ENCODE data around the gene MIOS.

The MIOS gene

DNA sequence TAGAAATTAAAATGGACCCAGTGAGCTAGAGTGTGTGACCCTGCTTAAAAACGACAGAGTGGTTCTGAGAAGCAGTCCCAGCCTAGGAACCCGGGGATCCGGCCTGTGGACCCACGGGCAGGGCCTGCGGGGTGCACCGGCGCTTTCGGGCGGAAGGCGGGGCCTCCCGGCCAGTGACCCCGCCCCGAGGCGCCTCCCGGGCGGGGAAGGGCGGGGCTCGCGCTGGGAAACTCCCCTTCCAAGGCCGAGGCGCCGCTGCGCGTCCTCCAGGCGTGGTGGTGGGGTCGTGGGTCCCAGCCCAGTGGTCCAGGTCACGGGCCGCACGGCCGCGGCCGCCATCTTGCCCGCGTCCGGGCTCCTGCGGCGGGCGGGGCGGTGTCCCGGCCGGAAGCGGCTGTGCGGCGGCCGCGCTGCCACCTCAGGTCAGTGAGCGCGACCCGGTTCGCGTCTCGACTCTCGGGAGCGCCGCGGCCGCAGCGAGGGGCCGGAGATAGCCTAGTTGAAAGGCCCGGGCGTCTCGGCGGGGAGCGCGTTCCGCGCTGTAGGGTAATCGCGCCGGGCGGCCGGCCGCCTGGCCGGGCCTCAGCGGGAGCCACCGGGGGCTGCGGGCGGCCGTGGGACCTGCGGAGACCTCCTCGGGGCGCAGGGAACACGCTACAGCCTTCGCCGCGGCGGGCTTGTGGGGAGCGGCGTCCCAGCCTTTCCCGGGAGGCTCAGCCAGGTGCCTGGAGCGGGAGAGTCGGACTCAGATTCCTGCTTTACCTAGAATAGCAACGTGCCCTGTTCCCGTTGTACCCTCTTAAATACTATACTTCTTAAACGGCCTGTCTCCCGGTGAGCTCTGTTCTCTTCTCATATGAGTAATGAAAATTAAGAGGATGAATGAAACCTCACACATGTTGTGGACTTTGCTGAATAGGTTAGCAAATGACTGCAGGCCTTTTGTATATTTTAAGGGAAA is at the start of gene MIOS:
Gene MIOS (plus strand): TSS at position 234 of the 961 bp plus-strand sequence. CDS start 5,592 bp downstream, outside the sequence.
- DNase-seq, result peak; percentile 57 to 59

DNA sequence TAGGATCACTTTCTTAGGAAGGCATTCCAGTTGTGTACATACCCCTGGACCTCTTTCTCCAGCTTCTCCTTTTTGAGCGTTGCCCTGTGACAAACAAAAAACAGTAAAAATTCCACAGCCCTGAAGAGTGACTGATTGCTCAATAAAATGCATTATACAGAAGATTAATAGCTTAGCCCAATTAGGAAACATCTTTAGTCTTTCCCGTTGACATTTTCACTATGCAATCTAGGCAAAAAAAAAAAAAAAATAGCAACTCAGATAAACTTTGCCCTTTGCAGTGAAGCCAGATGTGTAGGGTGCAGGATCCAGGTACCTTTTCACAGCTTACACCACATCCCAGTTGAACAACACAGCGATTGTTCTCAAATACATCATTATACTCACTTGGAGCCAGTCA is 48.9 kb upstream of the MIOS start:
- no peak for DNase-seq

- no peak for DNase-seq
These were observed 47.6 kb upstream of the MIOS start for GRCh38 chr7:7519056-7519455.

DNA sequence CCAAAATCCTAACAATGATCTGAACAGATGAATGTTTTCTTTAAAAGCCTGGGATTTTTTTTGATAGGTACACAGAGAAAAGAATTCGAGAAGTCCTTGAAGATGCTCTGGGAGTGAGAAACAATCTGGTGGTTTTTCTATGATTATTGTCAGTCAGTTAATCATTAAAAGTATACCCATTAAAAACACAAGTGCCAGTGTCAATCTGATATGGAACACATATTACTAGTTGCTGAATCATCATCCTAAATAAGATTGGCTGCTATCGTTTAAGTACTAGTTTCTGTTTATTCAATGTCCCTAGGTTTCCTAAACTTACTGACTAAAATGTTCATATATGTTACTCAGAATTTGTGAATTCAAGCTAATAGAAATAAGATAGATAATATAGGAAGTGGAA is 47.2 kb upstream of the MIOS start:
- DNase-seq, result no peak

- DNase-seq, result no peak
These were observed 45.4 kb upstream of the MIOS start for GRCh38 chr7:7521259-7521658.

GRCh38 chr7:7522421-7522820 is 44.3 kb upstream of the MIOS start:
- DNase-seq, result no peak

DNA sequence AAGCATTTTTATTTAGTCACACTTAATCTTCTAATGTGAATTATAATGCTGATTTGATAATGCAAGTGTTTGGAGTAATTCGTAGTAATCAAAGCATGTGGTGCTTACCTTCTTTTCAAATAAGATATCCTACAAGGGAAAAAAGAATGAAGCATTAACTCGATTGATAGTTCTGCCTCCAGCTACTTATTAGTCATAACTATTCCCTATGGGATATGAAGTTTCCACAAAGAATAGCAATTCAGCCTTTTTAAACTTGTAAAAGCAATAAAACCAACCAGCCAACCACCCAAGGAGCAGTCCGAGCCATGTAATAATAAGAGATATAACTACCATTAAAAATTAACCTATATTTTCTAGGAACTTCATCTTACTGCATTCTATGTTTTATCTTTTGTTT is 42.6 kb upstream of the MIOS start:
- no peak for DNase-seq

GRCh38 chr7:7526006-7526405 is 40.7 kb upstream of the MIOS start:
- no peak for DNase-seq

DNA sequence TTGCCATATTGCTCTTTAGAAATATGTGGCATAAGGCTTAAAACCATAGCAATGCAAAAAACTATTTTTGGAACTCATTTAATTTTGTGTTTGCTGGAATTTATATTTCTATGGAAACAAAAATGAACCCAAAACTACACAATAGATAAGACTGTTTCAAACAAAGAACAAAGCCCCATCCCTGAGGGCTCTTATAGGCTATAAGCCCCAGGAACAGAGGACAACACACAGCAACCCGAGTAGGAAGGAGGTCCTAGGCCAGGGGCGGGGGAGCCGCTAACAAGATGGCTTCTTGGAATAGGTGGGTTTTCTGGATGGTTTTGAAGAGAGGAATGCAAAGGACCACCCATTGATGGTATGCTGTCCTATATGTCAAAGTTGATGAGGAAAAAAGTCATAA is 39.6 kb upstream of the MIOS start:
- no peak for DNase-seq

DNA sequence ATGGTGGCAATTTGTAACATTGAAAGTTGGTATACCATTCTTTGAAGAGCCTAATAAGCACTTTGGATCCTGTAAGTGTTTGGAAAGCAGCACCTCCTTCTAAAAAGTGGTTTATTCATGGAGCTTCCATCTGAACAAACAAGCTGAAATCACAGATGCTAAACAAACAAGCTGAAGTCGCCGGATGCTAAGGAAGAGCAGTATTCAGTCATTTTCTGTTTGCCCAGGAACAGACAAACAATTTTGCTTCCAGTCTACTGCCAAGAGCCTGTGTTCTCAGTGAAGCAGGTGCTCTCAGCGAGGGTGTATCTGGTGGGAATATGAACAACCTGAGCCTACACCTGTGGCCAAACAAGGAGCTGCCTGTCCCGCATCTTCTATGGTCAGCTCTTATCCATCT is 37.4 kb upstream of the MIOS start:
- DNase-seq, result no peak

GRCh38 chr7:7533831-7534430 is 32.8 kb upstream of the MIOS start:
- DNase-seq, result no peak

DNA sequence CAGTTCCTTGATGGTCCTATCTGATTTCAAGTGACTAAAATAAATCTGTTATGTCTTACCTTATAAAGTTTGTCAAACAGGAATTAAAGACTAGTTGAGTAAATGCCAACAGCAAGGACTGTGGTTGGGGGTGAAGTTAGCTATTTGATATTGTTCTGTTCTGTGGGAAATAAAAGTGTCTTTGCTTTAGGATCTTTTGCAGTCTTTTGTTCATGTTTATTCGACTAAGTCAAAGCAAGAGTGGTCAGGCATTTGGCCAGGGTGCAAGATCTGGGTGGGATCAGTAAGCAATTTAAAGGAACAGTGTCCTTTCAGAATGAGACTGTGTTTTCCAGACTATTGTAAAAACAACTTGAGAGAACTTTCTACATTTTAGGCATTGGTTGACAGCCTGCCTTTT is 31.0 kb upstream of the MIOS start, which contains the start of gene COL28A1:
Gene COL28A1 (minus strand): TSS at position 183 of the 400 bp plus-strand sequence. CDS start 2,998 bp downstream, outside the sequence.
- DNase-seq, result no peak

GRCh38 chr7:7536396-7537019 is 30.2 kb upstream of the MIOS start:
- no peak for DNase-seq

GRCh38 chr7:7537711-7538110 is 29.0 kb upstream of the MIOS start:
- no peak for DNase-seq

DNA sequence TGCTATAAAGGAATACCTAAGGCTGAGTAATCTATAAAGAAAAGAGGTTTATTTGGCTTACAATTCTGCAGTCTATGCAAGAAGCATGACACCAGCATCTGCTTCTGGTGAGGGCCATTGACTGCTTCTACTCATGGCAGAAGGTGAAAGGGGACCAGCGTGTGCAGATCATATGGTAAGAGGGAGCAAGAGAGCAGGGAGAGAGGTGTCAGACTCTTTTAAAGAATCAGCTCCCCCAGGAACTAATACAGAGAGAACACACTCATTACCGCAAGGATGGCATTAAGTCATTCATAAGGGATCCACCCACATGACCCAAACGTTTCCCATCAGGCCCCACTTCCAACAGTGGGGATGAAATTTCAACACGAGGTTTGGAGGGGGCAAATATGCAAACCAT is 27.5 kb upstream of the MIOS start:
- DNase-seq, result no peak

DNA sequence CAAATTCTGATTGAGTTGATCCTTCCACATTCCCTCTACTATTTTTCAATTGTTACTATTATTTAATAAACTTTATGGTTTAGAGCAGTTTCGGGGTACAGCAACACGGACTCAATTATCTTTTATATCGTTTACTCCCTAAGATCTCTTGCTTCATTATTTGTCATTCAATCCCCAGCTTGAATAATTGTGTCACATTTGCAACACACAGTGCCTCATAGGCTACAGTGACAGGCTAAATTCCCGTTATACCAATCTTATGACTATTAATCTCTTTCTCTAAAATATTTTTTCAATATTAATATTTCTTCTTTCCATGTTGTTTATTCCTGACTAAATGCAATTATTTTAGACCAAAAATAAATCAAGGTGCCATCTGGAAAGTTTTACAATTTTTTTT is 27.0 kb upstream of the MIOS start:
- no peak for DNase-seq

DNA sequence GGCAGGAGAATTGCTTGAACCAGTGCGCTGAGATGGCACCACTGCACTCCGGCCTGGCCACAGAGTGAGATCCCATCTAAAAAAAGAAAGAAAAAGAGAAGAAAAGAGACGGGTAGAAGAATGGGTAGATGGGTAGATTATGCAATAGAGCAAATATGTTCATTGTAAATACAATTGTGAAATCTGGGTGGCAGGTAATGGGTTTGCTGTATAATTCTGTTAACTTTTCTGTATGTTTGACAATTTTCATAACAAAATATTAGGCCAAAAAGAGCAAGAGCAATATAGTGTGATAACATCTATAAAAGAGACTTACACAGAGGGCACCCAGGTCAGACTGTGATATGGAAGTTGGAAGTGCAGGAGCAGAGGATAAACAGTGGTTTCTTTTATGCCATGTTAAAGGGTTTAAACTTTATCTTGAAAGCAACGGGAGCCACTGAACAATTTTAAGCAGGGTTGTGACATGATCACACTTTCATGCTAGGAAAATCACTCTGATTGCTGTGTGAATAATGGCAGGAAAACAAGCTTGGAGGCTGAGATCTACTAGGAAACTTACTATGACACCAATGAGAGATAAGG is 24.3 kb upstream of the MIOS start:
- DNase-seq, result no peak

DNA sequence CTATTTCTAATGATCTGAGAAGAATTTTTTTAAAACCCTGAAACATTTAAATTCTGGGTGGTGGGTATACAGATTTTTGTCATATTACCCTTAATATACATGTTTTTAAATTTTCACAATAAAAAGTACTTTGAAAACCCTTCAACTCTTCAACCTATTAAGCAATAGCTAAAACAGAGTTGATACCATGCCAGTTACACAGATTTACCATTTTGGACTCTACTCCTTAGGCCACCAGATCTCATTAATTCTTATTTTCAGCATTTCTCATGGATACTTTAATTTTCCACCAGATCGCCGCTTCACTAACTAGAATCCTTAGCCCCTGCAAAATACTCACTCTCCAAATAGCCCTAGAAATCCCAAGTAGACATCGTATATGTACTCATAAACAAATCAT is 18.3 kb upstream of the MIOS start:
- DNase-seq, result no peak

GRCh38 chr7:7550663-7551062 is 16.0 kb upstream of the MIOS start:
- DNase-seq, result no peak

- no peak for DNase-seq
These were observed 14.5 kb upstream of the MIOS start for GRCh38 chr7:7552199-7552598.

- DNase-seq, result no peak
These were observed 13.3 kb upstream of the MIOS start for GRCh38 chr7:7553386-7553785.

DNA sequence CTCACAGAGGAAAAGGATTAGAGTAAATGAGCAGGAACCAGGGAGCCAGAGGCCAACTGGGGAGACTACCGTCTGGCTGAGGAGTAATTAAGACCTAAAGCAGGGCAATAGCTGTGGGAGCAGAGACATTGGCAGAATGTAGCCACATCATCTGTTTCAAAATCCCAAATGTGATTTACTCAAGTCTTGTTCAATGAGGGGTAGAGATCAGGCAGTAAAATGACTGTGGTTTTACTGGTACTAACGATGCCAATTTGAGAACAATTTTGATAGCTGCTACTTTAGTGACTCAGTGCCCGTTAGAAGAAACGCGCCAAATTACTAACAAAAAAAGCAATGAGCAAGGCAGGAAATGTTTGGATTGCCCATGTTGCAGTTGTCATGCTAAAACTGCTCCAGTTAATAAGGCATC is 12.7 kb upstream of the MIOS start:
- DNase-seq, result no peak

Data from AML-193 (cell line).